ENCODE results near the gene SCGN. TPM values are rescaled to one million over a fixed set of nuclear protein-coding genes. Genes with fewer than 3 reads are reported as not detected.

SCGN gene
- total and polyA plus RNA-seq, 9 of the 15 experiments (the other 6 are each of a cell fraction or from before 2014, with no cell fraction given): not detected

DNA sequence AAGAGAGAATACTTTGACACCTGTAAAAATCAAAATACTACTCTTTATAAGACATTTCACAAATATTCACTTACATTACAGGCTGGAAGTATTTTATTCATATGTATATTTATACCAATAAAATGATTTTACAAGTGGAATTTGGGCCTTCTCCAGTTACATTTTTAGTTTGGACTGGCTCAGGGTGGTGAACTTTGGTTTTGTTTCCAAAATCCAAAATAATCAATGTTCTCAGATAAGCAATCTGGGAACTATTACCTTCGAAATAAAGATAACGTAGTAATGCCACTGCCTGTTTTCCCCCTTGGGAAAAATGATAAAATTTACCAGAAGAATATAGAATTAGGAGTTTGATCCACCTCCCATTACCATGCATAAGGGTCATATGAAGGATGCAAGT is 31.6 kb upstream of the SCGN start:
- H2AFZ ChIP-seq (ENCODE audit: low read depth, low read length): no peak overlapping the region
- intact Hi-C loops (cut with micrococcal nuclease) (no loop called here), in situ Hi-C loops (cut with MboI) (no loop called here)
- 3% methylated on average over 2 of the region's 2 CpGs for WGBS (ENCODE audit: insufficient coverage, low coverage, missing lambda C conversion rate)
- H3K9me3 ChIP-seq (replicated peaks; ENCODE audit: control insufficient read depth, insufficient read depth, low read depth, low read length): no peaks in the 10 kb centered on the region
- H3K27ac ChIP-seq (ENCODE audit: extremely low read depth, low read depth, low read length): no peak overlapping the region
- H3K36me3 ChIP-seq (ENCODE audit: control insufficient read depth, insufficient read depth, low read length): no peaks in the 10 kb centered on the region
- no peaks in the 10 kb centered on the region for H3K79me2 ChIP-seq (ENCODE audit: control insufficient read depth, insufficient read depth, low read length)
- no TSS peak for BruUV-seq (replicated peaks)
- no peaks in the 10 kb centered on the region for H3K9me1 ChIP-seq (ENCODE audit: control insufficient read depth, insufficient read depth, low read length)
- FAIRE-seq: no peak
- H3K4me2 ChIP-seq (ENCODE audit: insufficient read depth, low read length): no peak overlapping the region
- peaks cover 2 to 12% of the 10 kb centered on the region in 2 experiments; a peak in 4 of 5 replicates for H3K27me3 ChIP-seq (ENCODE audit: control insufficient read depth in 2 of 2, insufficient read depth in 2 of 2, low read length in 2 of 2)
- H4K20me1 ChIP-seq (replicated peaks; ENCODE audit: control insufficient read depth, insufficient read depth, low read length): no peaks in the 10 kb centered on the region
- TF ChIP-seq POLR2AphosphoS5 (IDR thresholded peaks at IDR 0.05; ENCODE audit: control insufficient read depth, insufficient read depth, low read depth, low read length): no peak
- TF ChIP-seq ZFP1 (CRISPR knock-in tag; IDR thresholded peaks at IDR 0.05): no peak
- TF ChIP-seq, protein P1, sequence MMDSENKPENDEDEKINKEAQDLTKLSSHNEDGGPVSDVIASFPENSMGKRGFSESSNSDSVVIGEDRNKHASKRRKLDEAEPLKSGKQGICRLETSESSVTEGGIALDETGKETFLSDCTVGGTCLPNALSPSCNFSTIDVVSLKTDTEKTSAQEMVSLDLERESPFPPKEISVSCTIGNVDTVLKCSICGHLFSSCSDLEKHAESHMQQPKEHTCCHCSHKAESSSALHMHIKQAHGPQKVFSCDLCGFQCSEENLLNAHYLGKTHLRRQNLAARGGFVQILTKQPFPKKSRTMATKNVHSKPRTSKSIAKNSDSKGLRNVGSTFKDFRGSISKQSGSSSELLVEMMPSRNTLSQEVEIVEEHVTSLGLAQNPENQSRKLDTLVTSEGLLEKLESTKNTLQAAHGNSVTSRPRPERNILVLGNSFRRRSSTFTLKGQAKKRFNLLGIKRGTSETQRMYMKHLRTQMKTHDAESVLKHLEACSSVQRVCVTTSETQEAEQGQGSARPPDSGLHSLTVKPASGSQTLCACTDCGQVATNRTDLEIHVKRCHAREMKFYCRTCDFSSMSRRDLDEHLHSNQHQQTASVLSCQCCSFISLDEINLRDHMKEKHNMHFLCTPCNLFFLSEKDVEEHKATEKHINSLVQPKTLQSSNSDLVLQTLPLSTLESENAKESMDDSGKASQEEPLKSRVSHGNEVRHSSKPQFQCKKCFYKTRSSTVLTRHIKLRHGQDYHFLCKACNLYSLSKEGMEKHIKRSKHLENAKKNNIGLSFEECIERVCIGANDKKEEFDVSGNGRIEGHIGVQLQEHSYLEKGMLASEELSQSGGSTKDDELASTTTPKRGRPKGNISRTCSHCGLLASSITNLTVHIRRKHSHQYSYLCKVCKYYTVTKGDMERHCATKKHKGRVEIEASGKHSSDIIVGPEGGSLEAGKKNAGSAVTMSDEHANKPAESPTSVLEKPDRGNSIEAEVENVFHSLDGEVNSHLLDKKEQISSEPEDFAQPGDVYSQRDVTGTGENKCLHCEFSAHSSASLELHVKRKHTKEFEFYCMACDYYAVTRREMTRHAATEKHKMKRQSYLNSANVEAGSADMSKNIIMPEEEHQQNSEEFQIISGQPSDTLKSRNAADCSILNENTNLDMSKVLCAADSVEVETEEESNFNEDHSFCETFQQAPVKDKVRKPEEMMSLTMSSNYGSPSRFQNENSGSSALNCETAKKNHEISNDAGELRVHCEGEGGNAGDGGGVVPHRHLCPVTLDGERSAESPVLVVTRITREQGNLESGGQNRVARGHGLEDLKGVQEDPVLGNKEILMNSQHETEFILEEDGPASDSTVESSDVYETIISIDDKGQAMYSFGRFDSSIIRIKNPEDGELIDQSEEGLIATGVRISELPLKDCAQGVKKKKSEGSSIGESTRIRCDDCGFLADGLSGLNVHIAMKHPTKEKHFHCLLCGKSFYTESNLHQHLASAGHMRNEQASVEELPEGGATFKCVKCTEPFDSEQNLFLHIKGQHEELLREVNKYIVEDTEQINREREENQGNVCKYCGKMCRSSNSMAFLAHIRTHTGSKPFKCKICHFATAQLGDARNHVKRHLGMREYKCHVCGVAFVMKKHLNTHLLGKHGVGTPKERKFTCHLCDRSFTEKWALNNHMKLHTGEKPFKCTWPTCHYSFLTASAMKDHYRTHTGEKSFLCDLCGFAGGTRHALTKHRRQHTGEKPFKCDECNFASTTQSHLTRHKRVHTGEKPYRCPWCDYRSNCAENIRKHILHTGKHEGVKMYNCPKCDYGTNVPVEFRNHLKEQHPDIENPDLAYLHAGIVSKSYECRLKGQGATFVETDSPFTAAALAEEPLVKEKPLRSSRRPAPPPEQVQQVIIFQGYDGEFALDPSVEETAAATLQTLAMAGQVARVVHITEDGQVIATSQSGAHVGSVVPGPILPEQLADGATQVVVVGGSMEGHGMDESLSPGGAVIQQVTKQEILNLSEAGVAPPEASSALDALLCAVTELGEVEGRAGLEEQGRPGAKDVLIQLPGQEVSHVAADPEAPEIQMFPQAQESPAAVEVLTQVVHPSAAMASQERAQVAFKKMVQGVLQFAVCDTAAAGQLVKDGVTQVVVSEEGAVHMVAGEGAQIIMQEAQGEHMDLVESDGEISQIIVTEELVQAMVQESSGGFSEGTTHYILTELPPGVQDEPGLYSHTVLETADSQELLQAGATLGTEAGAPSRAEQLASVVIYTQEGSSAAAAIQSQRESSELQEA (IDR thresholded peaks at IDR 0.05; ENCODE audit: low read depth): no peak
- no peaks in the 10 kb centered on the region for H3K4me1 ChIP-seq (replicated peaks in 1 of 2; ENCODE audit: control insufficient read depth in 2 of 2, insufficient read depth in 2 of 2, low read length in 2 of 2)
- DNase-seq (ENCODE audit: extremely low read depth in 1 of 4, low spot score in 3 of 4): no peak
- H3K9ac ChIP-seq (ENCODE audit: insufficient read depth in 1 of 2, low read depth in 2 of 2, low read length in 2 of 2): no peak overlapping the region
- POLR2A ChIA-PET: no interaction called here
- no peak overlapping the region for H3K4me3 ChIP-seq
- no peak for ATAC-seq
- CTCF ChIA-PET (ENCODE audit: low intra/inter-chr PET ratio): no interaction called here

Measured in K562 (cell line).